ENCODE data around the gene COL17A1. TPM values are rescaled to one million over a fixed set of nuclear protein-coding genes. Genes with fewer than 3 reads are reported as not detected.

Gene COL17A1
- total and polyA plus RNA-seq, 2 of the 13 experiments (the other 11 are each of a cell fraction or from before 2014, with no cell fraction given) = 0.03 TPM; not detected in 1

DNA sequence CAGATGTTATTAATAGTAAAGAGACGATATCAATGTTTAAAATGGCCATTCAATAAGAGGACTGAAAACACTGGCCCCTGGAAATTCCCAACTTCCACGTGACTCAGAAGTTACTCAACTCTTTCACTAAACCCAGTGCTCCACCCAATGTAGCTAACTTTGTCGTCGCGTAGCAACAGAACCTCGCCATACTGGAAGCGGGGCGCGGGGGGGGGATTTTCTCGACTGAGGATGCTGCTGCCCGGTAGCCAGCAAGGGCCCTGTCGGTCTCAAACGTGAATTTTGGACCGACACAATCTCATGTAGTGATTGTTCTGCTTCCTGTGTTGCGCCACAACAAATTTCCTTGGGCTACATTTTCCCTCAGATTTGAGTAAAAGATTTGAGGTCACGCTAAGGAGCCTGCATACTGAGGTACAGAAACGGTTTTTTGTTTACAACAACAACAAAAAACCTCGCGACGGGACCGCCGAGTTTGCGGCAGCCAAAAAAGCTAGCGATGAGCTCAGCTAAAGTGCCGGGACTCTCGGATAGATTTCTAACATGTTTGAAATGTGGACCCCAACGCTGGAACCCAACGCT is 35.3 kb upstream of the COL17A1 start (continued):
- TF ChIP-seq, protein P1, sequence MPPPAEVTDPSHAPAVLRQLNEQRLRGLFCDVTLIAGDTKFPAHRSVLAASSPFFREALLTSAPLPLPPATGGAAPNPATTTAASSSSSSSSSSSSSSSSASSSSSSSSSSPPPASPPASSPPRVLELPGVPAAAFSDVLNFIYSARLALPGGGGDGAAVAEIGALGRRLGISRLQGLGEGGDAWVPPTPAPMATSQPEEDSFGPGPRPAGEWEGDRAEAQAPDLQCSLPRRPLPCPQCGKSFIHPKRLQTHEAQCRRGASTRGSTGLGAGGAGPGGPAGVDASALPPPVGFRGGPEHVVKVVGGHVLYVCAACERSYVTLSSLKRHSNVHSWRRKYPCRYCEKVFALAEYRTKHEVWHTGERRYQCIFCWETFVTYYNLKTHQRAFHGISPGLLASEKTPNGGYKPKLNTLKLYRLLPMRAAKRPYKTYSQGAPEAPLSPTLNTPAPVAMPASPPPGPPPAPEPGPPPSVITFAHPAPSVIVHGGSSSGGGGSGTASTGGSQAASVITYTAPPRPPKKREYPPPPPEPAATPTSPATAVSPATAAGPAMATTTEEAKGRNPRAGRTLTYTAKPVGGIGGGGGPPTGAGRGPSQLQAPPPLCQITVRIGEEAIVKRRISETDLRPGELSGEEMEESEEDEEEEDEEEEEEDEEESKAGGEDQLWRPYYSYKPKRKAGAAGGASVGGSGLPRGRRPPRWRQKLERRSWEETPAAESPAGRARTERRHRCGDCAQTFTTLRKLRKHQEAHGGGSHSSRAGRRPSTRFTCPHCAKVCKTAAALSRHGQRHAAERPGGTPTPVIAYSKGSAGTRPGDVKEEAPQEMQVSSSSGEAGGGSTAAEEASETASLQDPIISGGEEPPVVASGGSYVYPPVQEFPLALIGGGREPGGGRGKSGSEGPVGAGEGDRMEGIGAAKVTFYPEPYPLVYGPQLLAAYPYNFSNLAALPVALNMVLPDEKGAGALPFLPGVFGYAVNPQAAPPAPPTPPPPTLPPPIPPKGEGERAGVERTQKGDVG (CRISPR knock-in tag; IDR thresholded peaks at IDR 0.05; ENCODE audit: borderline replicate concordance) = no peak
- TF ChIP-seq PRDM15 (CRISPR knock-in tag; IDR thresholded peaks at IDR 0.05) = no peak
- TF ChIP-seq HDAC1 (CRISPR knock-in tag; IDR thresholded peaks at IDR 0.05) = no peak
- TF ChIP-seq, protein P2, sequence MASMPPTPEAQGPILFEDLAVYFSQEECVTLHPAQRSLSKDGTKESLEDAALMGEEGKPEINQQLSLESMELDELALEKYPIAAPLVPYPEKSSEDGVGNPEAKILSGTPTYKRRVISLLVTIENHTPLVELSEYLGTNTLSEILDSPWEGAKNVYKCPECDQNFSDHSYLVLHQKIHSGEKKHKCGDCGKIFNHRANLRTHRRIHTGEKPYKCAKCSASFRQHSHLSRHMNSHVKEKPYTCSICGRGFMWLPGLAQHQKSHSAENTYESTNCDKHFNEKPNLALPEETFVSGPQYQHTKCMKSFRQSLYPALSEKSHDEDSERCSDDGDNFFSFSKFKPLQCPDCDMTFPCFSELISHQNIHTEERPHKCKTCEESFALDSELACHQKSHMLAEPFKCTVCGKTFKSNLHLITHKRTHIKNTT (CRISPR knock-in tag; IDR thresholded peaks at IDR 0.05) = no peak
- TF ChIP-seq ZFP82 (CRISPR knock-in tag; IDR thresholded peaks at IDR 0.05; ENCODE audit: borderline replicate concordance) = no peak
- no peak for TF ChIP-seq E2F1 (CRISPR knock-in tag; IDR thresholded peaks at IDR 0.05)
- TF ChIP-seq IRX3 (CRISPR knock-in tag; IDR thresholded peaks at IDR 0.05; ENCODE audit: borderline replicate concordance, low read depth) = no peak
- no peak for TF ChIP-seq SALL2 (CRISPR knock-in tag; IDR thresholded peaks at IDR 0.05)
- no peak for TF ChIP-seq BRCA1 (CRISPR knock-in tag; IDR thresholded peaks at IDR 0.05)
- TF ChIP-seq JUND (CRISPR knock-in tag; IDR thresholded peaks at IDR 0.05) = no peak
- no peak for TF ChIP-seq IKZF4 (CRISPR knock-in tag; IDR thresholded peaks at IDR 0.05; ENCODE audit: borderline replicate concordance, low read depth, not compliant biosample characterization)
- no peak for TF ChIP-seq ZNF790 (CRISPR knock-in tag; IDR thresholded peaks at IDR 0.05; ENCODE audit: borderline replicate concordance)
- no peak for TF ChIP-seq TAF15 (IDR thresholded peaks at IDR 0.05; ENCODE audit: low read depth, low read length, poor library complexity, severe bottlenecking)
- no peak for TF ChIP-seq ARNT2 (CRISPR knock-in tag; IDR thresholded peaks at IDR 0.05; ENCODE audit: low read depth)
- no peak for TF ChIP-seq ZKSCAN1 (IDR thresholded peaks at IDR 0.05; ENCODE audit: low read length)
- no peak for TF ChIP-seq PLSCR1 (CRISPR knock-in tag; IDR thresholded peaks at IDR 0.05; ENCODE audit: borderline replicate concordance)
- TF ChIP-seq ZFP90 (CRISPR knock-in tag; IDR thresholded peaks at IDR 0.05; ENCODE audit: borderline replicate concordance) = no peak
- no peak for TF ChIP-seq RCOR2 (CRISPR knock-in tag; IDR thresholded peaks at IDR 0.05)
- no peak for TF ChIP-seq MYC (CRISPR knock-in tag; IDR thresholded peaks at IDR 0.05; ENCODE audit: borderline replicate concordance)
